ENCODE results near the gene ROS1.

DNA sequence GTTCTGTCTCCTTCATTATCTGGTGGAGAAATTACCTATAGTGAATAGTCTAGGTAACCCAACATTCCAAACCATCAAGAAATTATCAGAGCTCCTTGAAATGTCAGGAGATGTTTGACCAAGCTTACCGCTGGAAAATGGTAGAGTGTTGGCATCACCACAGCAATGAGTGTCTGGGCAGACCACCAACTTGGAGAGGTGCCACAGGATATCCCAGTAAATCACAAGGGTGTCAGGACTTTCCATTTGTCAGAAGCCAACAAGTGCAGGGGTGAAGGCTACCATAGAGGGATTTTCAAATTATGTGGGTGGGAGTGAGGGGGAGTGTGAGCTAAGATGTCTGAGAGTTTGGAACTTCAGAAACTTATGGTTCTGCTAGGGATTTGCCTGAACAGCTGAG, 87.2 kb downstream of the ROS1 start:
- TF ChIP-seq SIN3A (IDR thresholded peaks at IDR 0.05; ENCODE audit: borderline replicate concordance, insufficient read depth, low read length) (no peak), TAF1 (IDR thresholded peaks at IDR 0.05; ENCODE audit: borderline replicate concordance, insufficient read depth, low read length) (no peak), POLR2AphosphoS5 (IDR thresholded peaks at IDR 0.05; ENCODE audit: low read depth, low read length) (no peak), FOXP2 (optimal IDR thresholded peaks at IDR 0.05; ENCODE audit: borderline replicate concordance, extremely low read depth, extremely low read length, insufficient read depth) (no peak)
- TF ChIP-seq, protein P1, sequence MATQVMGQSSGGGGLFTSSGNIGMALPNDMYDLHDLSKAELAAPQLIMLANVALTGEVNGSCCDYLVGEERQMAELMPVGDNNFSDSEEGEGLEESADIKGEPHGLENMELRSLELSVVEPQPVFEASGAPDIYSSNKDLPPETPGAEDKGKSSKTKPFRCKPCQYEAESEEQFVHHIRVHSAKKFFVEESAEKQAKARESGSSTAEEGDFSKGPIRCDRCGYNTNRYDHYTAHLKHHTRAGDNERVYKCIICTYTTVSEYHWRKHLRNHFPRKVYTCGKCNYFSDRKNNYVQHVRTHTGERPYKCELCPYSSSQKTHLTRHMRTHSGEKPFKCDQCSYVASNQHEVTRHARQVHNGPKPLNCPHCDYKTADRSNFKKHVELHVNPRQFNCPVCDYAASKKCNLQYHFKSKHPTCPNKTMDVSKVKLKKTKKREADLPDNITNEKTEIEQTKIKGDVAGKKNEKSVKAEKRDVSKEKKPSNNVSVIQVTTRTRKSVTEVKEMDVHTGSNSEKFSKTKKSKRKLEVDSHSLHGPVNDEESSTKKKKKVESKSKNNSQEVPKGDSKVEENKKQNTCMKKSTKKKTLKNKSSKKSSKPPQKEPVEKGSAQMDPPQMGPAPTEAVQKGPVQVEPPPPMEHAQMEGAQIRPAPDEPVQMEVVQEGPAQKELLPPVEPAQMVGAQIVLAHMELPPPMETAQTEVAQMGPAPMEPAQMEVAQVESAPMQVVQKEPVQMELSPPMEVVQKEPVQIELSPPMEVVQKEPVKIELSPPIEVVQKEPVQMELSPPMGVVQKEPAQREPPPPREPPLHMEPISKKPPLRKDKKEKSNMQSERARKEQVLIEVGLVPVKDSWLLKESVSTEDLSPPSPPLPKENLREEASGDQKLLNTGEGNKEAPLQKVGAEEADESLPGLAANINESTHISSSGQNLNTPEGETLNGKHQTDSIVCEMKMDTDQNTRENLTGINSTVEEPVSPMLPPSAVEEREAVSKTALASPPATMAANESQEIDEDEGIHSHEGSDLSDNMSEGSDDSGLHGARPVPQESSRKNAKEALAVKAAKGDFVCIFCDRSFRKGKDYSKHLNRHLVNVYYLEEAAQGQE (IDR thresholded peaks at IDR 0.05; ENCODE audit: insufficient read depth in 1 of 2, low read depth in 2 of 2, low read length in 2 of 2) = no peak

All from PFSK-1 (cell line).